A549 treated with RU486 at 1 μM for 4 hours (cell line): ENCODE measurements around the gene SLC25A22. TPM values are rescaled to one million over a fixed set of nuclear protein-coding genes. Genes with fewer than 3 reads are reported as not detected.

Experiments
- total RNA-seq: library from RNA; stranded (reverse); fragments of 200-300 nt; extraction: Qiagen RNA extraction; gene quantifications from 5 replicates; pipeline ENCODE4 v1.2.3, GENCODE V29; 2022; ENCODE audit warnings: low read depth

The SLC25A22 gene
- 21.4 to 38.1 TPM (median 34.1 TPM) in 5 replicates for total RNA-seq

DNA sequence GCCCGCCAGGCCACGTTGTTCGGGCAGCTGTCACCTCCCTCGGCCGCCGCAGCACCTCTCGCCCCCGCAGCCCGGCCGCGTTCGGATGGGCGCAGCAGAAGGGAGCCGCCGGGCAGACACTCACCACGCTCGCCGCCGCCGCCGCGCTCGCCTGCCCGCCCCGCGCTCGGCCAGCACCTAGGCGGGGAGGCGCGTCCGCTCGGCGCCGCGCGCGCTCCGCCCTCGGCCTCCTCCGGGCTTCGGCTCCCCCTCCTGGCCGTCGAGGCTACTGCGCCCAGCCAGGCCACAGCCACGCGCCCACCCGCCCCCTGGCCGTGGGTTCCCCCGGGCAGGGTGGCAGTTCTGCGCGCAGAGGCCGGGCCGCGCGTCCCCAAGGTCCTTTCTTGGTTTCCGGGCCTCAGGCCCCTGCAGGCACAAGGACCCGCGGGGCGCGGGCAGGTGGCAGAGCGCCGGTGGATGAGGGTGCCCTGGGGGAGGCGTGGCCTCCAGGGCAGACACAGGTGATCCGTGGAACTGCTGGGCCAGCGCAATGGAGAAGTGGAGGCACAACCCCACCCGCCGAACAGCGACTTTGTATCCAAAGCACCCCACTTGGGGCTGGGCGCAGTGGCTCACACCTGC is at the start of gene SLC25A22:
Gene SLC25A22, minus strand, starts transcription at position 189 of the 621 bp plus-strand sequence. CDS start 3,275 bp downstream, outside the sequence.

GRCh38 chr11:842370-843002 is 44.4 kb upstream of the SLC25A22 start, which contains the start of the genes POLR2L and TSPAN4:
Gene POLR2L (minus strand): TSS chr11:842529. CDS start chr11:842508, 21 bp downstream.
Gene TSPAN4 (plus strand): TSS chr11:842852. CDS start chr11:850305, 7,453 bp downstream.

GRCh38 chr11:832529-833113 is 34.5 kb upstream of the SLC25A22 start, which contains the start of gene CD151:
Gene CD151 (plus strand): TSS chr11:832952. CDS start chr11:836070, 3,118 bp downstream.

GRCh38 chr11:827897-828192 is 29.8 kb upstream of the SLC25A22 start, which contains the start of gene CRACR2B:
Gene CRACR2B (plus strand): TSS chr11:827919. CDS start chr11:828608, 689 bp downstream.

GRCh38 chr11:818396-819128 is 20.5 kb upstream of the SLC25A22 start, which contains the start of gene PNPLA2:
Gene PNPLA2 (plus strand): TSS chr11:818914. CDS start chr11:819719, 805 bp downstream.

GRCh38 chr11:809287-810039 is 11.4 kb upstream of the SLC25A22 start, which contains the start of gene RPLP2:
Gene RPLP2 (plus strand): TSS chr11:809967. CDS start chr11:810235, 268 bp downstream.

DNA sequence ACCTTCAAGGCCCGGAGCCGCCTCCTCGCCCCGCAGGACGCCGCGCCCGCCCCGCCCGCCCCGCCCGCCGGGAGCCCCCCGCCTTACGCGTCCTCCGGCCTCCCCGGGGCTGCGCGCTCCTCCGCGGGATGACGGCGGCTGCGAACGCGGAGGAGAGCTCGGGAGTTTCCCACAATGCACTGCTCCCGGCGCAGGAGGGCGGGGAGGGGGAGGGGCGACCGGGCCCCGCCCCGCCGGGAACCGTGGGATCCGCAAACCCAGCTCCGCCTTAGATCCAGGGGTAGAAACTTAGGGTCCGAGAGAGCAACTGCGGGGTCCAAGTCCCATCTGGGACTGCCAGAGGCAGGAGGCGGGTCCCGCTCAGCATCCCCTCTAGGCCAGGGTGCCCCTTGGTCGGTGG is 8.1 kb downstream of the SLC25A22 start, which contains the start of gene CEND1:
Gene CEND1, minus strand, starts transcription at position 148 of the 400 bp plus-strand sequence. CDS start 1,514 bp downstream, outside the sequence.

GRCh38 chr11:777288-778255 is 20.5 kb downstream of the SLC25A22 start, which contains the start of gene GATD1:
Gene GATD1 (minus strand): TSS chr11:777487. CDS start chr11:777462, 25 bp downstream.

GRCh38 chr11:747158-748006 is 50.7 kb downstream of the SLC25A22 start, which contains the start of gene TALDO1:
Gene TALDO1 (plus strand): TSS chr11:747464. CDS start chr11:747482, 18 bp downstream.

Other genes with a start within 250 kb of the SLC25A22 start
- 1.5 to 2.9 TPM (median 2.8 TPM) in 5 replicates for gene LMNTD2, start 237.5 kb downstream of the SLC25A22 start, total RNA-seq
- gene RASSF7, start 237.3 kb downstream of the SLC25A22 start, total RNA-seq = 28.9 to 39.7 TPM (median 35.6 TPM) in 5 replicates
- 25.5 to 37.0 TPM (median 33.9 TPM) in 5 replicates for gene PHRF1, start 221.8 kb downstream of the SLC25A22 start, total RNA-seq
- gene IRF7, start 182.3 kb downstream of the SLC25A22 start, total RNA-seq = 4.0 to 8.0 TPM (median 6.0 TPM) in 5 replicates
- gene CDHR5, start 173.3 kb downstream of the SLC25A22 start, total RNA-seq = 0.05 to 0.14 TPM in 2 of 5 replicates, not detected in the others
- gene SCT, start 171.1 kb downstream of the SLC25A22 start, total RNA-seq = not detected in 5 replicates
- gene DRD4, start 161.0 kb downstream of the SLC25A22 start, total RNA-seq = 0.10 to 0.45 TPM (median 0.22 TPM) in 5 replicates
- gene DEAF1, start 103.1 kb downstream of the SLC25A22 start, total RNA-seq = 26.8 to 38.2 TPM (median 36.6 TPM) in 5 replicates
- 9.1 to 10.8 TPM (median 10.0 TPM) in 5 replicates for gene TMEM80, start 102.5 kb downstream of the SLC25A22 start, total RNA-seq
- gene EPS8L2, start 92.0 kb downstream of the SLC25A22 start, total RNA-seq = 72.5 to 125 TPM (median 110 TPM) in 5 replicates
- 399 to 462 TPM (median 422 TPM) in 5 replicates for gene TALDO1, start 50.8 kb downstream of the SLC25A22 start, total RNA-seq
- gene GATD1, start 20.8 kb downstream of the SLC25A22 start, total RNA-seq = 33.0 to 49.6 TPM (median 38.2 TPM) in 5 replicates
- 1.4 to 2.0 TPM (median 1.6 TPM) in 5 replicates for gene CEND1, start 8.2 kb downstream of the SLC25A22 start, total RNA-seq
- 8.1 to 16.3 TPM (median 13.1 TPM) in 5 replicates for gene PIDD1, start 7.0 kb upstream of the SLC25A22 start, total RNA-seq
- 1,693 to 2,940 TPM (median 2,495 TPM) in 5 replicates for gene RPLP2, start 11.7 kb upstream of the SLC25A22 start, total RNA-seq
- 35.3 to 59.0 TPM (median 53.7 TPM) in 5 replicates for gene PNPLA2, start 20.6 kb upstream of the SLC25A22 start, total RNA-seq
- gene CRACR2B, start 29.6 kb upstream of the SLC25A22 start, total RNA-seq = 3.0 to 6.5 TPM (median 4.8 TPM) in 5 replicates
- 723 to 833 TPM (median 723 TPM) in 5 replicates for gene CD151, start 34.7 kb upstream of the SLC25A22 start, total RNA-seq
- gene POLR2L, start 44.2 kb upstream of the SLC25A22 start, total RNA-seq = 556 to 746 TPM (median 619 TPM) in 5 replicates
- 107 to 186 TPM (median 164 TPM) in 5 replicates for gene TSPAN4, start 44.6 kb upstream of the SLC25A22 start, total RNA-seq
- 71.3 to 80.2 TPM (median 74.5 TPM) in 5 replicates for gene CHID1, start 112.5 kb upstream of the SLC25A22 start, total RNA-seq
- 27.8 to 37.0 TPM (median 35.6 TPM) in 5 replicates for gene AP2A2, start 127.6 kb upstream of the SLC25A22 start, total RNA-seq
- gene MUC6, start 238.4 kb upstream of the SLC25A22 start, total RNA-seq = 0.01 TPM in 2 of 5 replicates, not detected in the others